ENCODE results near the gene LIN9. TPM values are rescaled to one million over a fixed set of nuclear protein-coding genes. Genes with fewer than 3 reads are reported as not detected.

The LIN9 gene
- total and polyA plus RNA-seq, 2 of the 8 experiments (the other 6 are each of a cell fraction or from before 2014, with no cell fraction given), result 5.6 to 12.6 TPM

GRCh38 chr1:226292874-226293552, 16.0 kb downstream of the LIN9 start (continued):
- TF ChIP-seq EZH2 (IDR thresholded peaks at IDR 0.05; ENCODE audit: low read depth, low read length, severe bottlenecking) (no peak), ATF3 (IDR thresholded peaks at IDR 0.05; ENCODE audit: insufficient read depth, low read depth, low read length) (no peak), RAD21 (IDR thresholded peaks at IDR 0.05 in 1 of 2, conservative IDR thresholded peaks at IDR 0.05 in 1 of 2; ENCODE audit: low read depth in 2 of 2, low read length in 2 of 2) (no peak), RBBP5 (IDR thresholded peaks at IDR 0.05; ENCODE audit: borderline replicate concordance, low read depth, low read length) (no peak), POLR2A (IDR thresholded peaks at IDR 0.05; ENCODE audit: control extremely low read depth in 1 of 2, low read depth in 2 of 2, low read length in 2 of 2) (no peak)

All from H1 (cell line).